SK-N-SH treated with all-trans-retinoic acid at 6 μM for 48 hours (cell line): Measurements from ENCODE around the gene B4GALT2.

Experiments
- BACH2 ChIP-seq: fragments of 250-450 bp; sonication (Bioruptor Pico); IDR thresholded peaks from 2 replicates; pipeline ENCODE4 v1.9.0; 2021; ENCODE audit warnings: mild to moderate bottlenecking, borderline replicate concordance
- CREB5 ChIP-seq: fragments of 250-450 bp; sonication (Bioruptor Pico); IDR thresholded peaks from 2 replicates; pipeline ENCODE4 v1.5.1; 2020; ENCODE audit warnings: low read depth, mild to moderate bottlenecking, moderate library complexity
- ESRRG ChIP-seq: fragments of 250-450 bp; sonication (Bioruptor Pico); IDR thresholded peaks from 2 replicates; pipeline ENCODE4 v1.6.1; 2021; ENCODE audit warnings: mild to moderate bottlenecking
- OSR1 ChIP-seq: fragments of 250-450 bp; sonication (Bioruptor Pico); IDR thresholded peaks from 2 replicates; pipeline ENCODE4 v1.8.0; 2022; ENCODE audit warnings: moderate library complexity, mild to moderate bottlenecking, inconsistent platforms
- PATZ1 ChIP-seq: fragments of 250-450 bp; sonication (Bioruptor Pico); IDR thresholded peaks from 2 replicates; pipeline ENCODE4 v1.8.0; 2020; ENCODE audit warnings: mild to moderate bottlenecking, moderate library complexity, borderline replicate concordance
- POU6F1 ChIP-seq: fragments of 250-450 bp; sonication (Bioruptor Pico); IDR thresholded peaks from 2 replicates; pipeline ENCODE4 v1.8.0; 2021; ENCODE audit warnings: low read depth, mild to moderate bottlenecking, moderate library complexity, borderline replicate concordance
- PPARA ChIP-seq: fragments of 250-450 bp; sonication (Bioruptor Pico); IDR thresholded peaks from 2 replicates; pipeline ENCODE4 v1.5.0; 2020; ENCODE audit warnings: mild to moderate bottlenecking, borderline replicate concordance
- RARB ChIP-seq: fragments of 250-450 bp; sonication (Bioruptor Pico); IDR thresholded peaks from 2 replicates; pipeline ENCODE4 v1.8.0; 2021; ENCODE audit warnings: mild to moderate bottlenecking, moderate library complexity
- ZC3H10 ChIP-seq: fragments of 250-450 bp; sonication (Bioruptor Pico); IDR thresholded peaks from 2 replicates; pipeline ENCODE4 v1.5.1; 2021; ENCODE audit warnings: mild to moderate bottlenecking, moderate library complexity
- ZFP3 ChIP-seq: fragments of 250-450 bp; sonication (Bioruptor Pico); IDR thresholded peaks from 2 replicates; pipeline ENCODE4 v1.5.0; 2020; ENCODE audit warnings: mild to moderate bottlenecking, moderate library complexity
- ZFP30 ChIP-seq: fragments of 450-650 bp; formaldehyde crosslinking; IDR thresholded peaks from 2 replicates; pipeline ENCODE4 v1.5.0; 2022; ENCODE audit warnings: mild to moderate bottlenecking, moderate library complexity
- ZNF565 ChIP-seq: fragments of 450-650 bp; formaldehyde crosslinking; conservative IDR thresholded peaks from 2 replicates; pipeline ENCODE4 v1.5.0; 2020; ENCODE audit warnings: low read depth, mild to moderate bottlenecking, moderate library complexity
- ZNF70 ChIP-seq: fragments of 450-650 bp; formaldehyde crosslinking; IDR thresholded peaks from 2 replicates; pipeline ENCODE4 v1.5.0; 2020; ENCODE audit warnings: mild to moderate bottlenecking, moderate library complexity

- TF ChIP-seq PATZ1 (no peak), RARB (no peak), POU6F1 (CRISPR knock-in tag) (no peak), ZFP3 (CRISPR knock-in tag) (no peak), PPARA (CRISPR knock-in tag) (no peak), ZNF565 (CRISPR knock-in tag) (no peak), ESRRG (no peak), ZC3H10 (no peak), ZFP30 (CRISPR knock-in tag) (no peak), ZNF70 (no peak), BACH2 (CRISPR knock-in tag) (no peak), OSR1 (CRISPR knock-in tag) (no peak), CREB5 (CRISPR knock-in tag) (no peak)
Measured at GRCh38 chr1:44019466-44019948, 40.5 kb downstream of the B4GALT2 start.
